AG04449 (cell line): ENCODE measurements around the gene DENND5B.
"Not testable (repeated sequence)": the region's sequence is repeated elsewhere in the genome, so short reads cannot be mapped to it uniquely, and the experiment has no call there.

Experiments
- CTCF ChIA-PET: fragments of 350-600 bp; formaldehyde crosslinking; extraction: SDS; loops from one replicate; lab custom pipeline; 2021; ENCODE audit warnings: antibody characterized with exemption; lab: Yijun Ruan, JAX
- POLR2A ChIA-PET: fragments of 400-600, 350-600 bp; formaldehyde crosslinking; extraction: SDS; loops from one replicate; lab custom pipeline; 2020; ENCODE audit warnings: antibody characterized with exemption, inconsistent platforms; lab: Yijun Ruan, JAX
- DNase-seq: peaks from one replicate; pipeline ENCODE4 v3.0.0-alpha.2; 2010; ENCODE audit warnings: low read depth, low spot score
- H3K4me3 ChIP-seq: 2 replicates; pipeline ENCODE4 v1.5.1; 2011; ENCODE audit warnings: low read depth, mild to moderate bottlenecking, control low read depth, low read length
- TF ChIP-seq, protein P1 (sequence below): IDR thresholded peaks from one replicate; pipeline ENCODE4 v1.5.1; 2011; ENCODE audit warnings: mild to moderate bottlenecking, moderate library complexity, low read length, control low read depth, inconsistent platforms; ENCODE audit not compliant: insufficient read depth; ENCODE audit errors: missing control alignments

DENND5B gene

DNA sequence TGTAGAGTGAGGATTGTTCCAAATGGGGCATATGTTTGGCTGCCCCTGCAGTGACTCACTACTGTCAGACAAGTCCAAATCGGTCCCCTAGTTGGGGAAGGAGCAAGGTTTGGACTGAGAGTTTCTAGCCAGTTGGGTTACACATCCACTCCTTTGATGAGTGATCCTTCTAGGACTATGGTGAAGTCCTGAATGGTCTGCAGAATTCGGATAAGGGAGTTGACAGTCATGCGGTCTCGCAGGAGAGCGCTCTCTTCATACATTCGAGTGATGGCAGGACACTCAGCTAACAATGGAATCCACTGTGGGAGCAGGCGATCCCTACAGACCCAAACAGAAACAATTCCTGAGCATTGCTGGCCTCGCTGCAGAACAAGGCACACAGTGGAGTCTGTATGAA lies 203.5 kb downstream of the DENND5B start:
- H3K4me3 ChIP-seq: no peak overlapping the region
- POLR2A ChIA-PET: interaction anchor here (0.6 kb wide), 1 partner anchor 1309 kb away, joined by 3 read pairs; no protein-coding TSS in a partner anchor
- TF ChIP-seq, protein P1, sequence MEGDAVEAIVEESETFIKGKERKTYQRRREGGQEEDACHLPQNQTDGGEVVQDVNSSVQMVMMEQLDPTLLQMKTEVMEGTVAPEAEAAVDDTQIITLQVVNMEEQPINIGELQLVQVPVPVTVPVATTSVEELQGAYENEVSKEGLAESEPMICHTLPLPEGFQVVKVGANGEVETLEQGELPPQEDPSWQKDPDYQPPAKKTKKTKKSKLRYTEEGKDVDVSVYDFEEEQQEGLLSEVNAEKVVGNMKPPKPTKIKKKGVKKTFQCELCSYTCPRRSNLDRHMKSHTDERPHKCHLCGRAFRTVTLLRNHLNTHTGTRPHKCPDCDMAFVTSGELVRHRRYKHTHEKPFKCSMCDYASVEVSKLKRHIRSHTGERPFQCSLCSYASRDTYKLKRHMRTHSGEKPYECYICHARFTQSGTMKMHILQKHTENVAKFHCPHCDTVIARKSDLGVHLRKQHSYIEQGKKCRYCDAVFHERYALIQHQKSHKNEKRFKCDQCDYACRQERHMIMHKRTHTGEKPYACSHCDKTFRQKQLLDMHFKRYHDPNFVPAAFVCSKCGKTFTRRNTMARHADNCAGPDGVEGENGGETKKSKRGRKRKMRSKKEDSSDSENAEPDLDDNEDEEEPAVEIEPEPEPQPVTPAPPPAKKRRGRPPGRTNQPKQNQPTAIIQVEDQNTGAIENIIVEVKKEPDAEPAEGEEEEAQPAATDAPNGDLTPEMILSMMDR: no peak
- CTCF ChIA-PET: interaction anchor here (1.3 to 2.6 kb wide), 4 partner anchors 11 to 250 kb away, joined by 4 to 11 read pairs (median 4); no protein-coding TSS in a partner anchor
- DNase-seq: no peak

DNA sequence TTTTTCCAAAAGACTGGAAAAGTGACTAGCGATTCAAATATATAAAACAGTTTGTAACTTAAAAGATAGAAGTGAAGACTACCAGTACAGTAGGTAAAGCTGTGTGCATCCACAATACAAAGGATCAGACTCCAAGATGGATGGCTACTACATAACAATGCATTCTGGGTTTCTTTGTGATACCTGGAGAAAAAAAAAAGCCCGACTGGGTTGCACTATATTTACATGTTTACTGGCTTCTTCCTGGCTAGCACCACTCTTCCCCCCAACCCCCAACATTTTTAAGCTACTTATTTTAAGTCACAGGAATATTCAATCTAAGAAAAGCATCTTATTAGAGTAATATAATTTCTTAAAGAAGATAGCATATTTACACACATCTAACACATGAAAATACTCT lies 203.9 kb downstream of the DENND5B start:
- no peak for DNase-seq
- no peak overlapping the region for H3K4me3 ChIP-seq
- TF ChIP-seq, protein P1: no peak
- ChIA-PET POLR2A (interaction anchor here (0.6 kb wide), 1 partner anchor 1310 kb away, joined by 3 read pairs; no protein-coding TSS in a partner anchor), CTCF (interaction anchor here (1.0 to 2.6 kb wide), 5 partner anchors 10 to 251 kb away, joined by 3 to 11 read pairs (median 4); no protein-coding TSS in a partner anchor)

DNA sequence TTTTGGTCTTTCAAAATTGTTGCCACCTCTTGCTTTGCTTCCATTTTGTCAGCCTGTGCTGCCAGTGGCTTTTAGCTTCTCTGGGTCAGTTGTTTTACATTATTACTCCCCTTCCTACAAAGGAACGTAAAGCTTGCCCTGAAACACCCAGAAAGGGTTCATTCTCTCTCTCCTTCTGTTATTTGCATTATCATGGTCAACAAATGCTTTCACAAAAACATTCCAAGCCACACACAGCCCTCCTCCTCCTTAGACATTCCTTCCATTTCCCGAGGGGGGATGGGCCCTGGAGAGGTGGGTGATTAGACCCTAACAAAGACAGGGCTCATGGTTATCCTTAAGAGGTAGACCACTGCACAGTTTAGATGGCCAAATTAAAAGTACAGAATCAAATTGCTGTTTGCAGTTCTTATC lies 204.6 kb downstream of the DENND5B start:
- CTCF ChIA-PET: interaction anchor here (0.8 to 2.6 kb wide), 5 partner anchors 10 to 249 kb away, joined by 3 to 11 read pairs (median 4); no protein-coding TSS in a partner anchor
- POLR2A ChIA-PET: no interaction called here
- TF ChIP-seq, protein P1: no peak
- no peak for DNase-seq
- H3K4me3 ChIP-seq: no peak overlapping the region

DNA sequence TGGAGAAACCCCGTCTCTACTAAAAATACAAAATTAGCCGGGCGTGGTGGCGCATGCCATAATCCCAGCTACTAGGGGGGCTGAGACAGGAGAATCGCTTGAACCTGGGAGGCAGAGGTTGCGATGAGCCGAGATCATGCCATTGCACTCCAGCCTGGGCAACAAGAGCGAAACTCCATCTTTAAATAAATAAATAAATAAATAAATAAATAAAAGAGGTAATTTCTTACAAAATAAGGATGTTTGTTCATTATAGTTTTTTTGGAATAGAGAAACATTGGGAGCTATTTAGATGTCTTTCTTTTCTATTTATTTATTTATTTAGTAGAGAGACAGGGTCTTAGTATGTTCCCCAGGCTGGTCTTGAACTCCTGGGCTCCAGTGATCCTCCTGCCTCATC lies 213.7 kb downstream of the DENND5B start:
- POLR2A ChIA-PET, H3K4me3 ChIP-seq, DNase-seq: not testable (repeated sequence)
- CTCF ChIA-PET: interaction anchor here (0.7 to 1.2 kb wide), 2 partner anchors 10 to 72 kb away, joined by 3 to 4 read pairs; no protein-coding TSS in a partner anchor

DNA sequence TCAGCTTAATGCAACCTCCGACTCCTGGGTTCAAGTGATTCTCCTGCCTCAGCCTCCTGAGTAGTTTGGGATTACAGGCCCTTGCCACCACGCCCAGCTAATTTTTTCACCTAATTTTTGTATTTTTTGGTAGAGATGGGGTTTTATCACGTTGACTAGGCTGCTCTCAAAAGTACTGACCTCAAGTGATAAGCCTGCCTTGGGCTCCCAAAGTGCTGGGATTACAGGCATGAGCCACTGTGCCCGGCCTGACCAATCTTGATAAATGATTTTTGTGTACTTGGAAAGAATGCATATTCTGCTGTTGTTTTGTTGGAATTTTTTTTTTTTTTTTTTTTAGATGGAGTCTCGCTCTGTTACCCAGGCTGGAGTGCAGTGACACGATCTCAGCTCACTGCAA lies 215.5 kb downstream of the DENND5B start:
- H3K4me3 ChIP-seq, POLR2A ChIA-PET, DNase-seq, CTCF ChIA-PET: not testable (repeated sequence)

DNA sequence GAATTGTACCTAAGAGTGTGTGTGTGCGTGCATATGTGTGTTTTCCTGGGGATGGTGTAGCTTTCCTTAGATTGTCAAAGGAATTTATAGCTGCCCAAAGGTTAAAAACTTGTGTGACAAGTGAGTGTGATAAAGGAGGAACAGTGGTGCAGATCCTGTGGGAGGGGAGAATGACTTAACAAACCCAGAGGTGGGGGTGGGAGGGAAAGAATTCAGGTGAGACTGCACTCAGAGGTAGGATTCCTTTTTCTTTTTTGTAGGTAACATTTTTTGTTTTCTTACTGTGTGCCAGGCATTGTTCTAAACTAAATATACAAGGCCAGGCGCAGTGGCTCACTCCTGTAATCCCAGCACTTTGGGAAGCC lies 219.7 kb downstream of the DENND5B start:
- ChIA-PET POLR2A (interaction anchor here (0.6 kb wide), 1 partner anchor 261 kb away, joined by 3 read pairs; no protein-coding TSS in a partner anchor), CTCF (interaction anchor here (1.2 to 1.5 kb wide), 2 partner anchors 13 to 20 kb away, joined by 3 to 5 read pairs; no protein-coding TSS in a partner anchor)
- TF ChIP-seq, protein P1: no peak
- no peak overlapping the region for H3K4me3 ChIP-seq
- DNase-seq: no peak

DNA sequence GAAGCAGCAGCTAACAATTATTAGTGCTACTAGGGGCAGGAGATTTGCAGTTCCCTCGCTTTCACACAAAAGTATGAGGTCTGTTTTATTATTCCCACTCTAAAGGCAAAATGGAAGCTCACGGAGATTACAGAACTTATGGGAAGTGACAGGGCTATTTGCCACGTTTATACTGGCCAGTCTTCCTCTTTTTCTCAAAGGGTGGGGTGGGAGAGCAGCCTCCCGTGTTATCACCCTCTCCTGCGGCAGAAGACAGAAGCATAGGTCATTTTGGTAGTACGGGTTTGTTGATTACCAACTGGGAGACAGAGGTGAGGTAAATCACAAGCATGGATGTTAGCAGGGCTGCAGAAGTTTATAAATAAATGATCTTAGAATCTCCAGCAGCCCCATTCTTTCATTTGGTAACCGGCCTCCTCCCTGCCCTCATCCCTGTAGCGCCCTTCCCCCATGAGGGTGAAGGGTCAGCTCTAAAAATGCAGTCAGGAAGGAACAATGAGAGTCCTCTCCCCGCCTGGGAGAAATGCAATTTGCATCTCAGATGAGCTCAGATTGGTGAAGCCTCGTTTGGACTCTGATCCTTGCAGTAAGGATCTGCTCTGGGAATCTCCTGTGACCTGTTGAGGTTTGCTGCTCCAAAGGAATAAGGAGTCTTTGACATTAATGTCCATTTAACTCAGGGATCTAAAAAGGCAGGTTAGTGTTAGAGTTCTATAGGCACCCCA lies 220.2 kb downstream of the DENND5B start:
- CTCF ChIA-PET: interaction anchor here (1.2 to 1.5 kb wide), 2 partner anchors 14 to 20 kb away, joined by 3 to 5 read pairs; no protein-coding TSS in a partner anchor
- no peak for DNase-seq
- TF ChIP-seq, protein P1: no peak
- POLR2A ChIA-PET: interaction anchor here (0.6 kb wide), 1 partner anchor 262 kb away, joined by 3 read pairs; no protein-coding TSS in a partner anchor
- no peak overlapping the region for H3K4me3 ChIP-seq
